ENCODE results near the gene KLHDC4.

The KLHDC4 gene

GRCh38 chr16:87712184-87712762, 53.5 kb downstream of the KLHDC4 start:
- H3K4me3 ChIP-seq (ENCODE audit: low read depth, low read length), result no peak overlapping the region
- TF ChIP-seq CTCF (IDR thresholded peaks at IDR 0.05; ENCODE audit: low read depth, low read length, missing control alignments), result no peak
- DNase-seq (ENCODE audit: low read depth), result no peak

DNA sequence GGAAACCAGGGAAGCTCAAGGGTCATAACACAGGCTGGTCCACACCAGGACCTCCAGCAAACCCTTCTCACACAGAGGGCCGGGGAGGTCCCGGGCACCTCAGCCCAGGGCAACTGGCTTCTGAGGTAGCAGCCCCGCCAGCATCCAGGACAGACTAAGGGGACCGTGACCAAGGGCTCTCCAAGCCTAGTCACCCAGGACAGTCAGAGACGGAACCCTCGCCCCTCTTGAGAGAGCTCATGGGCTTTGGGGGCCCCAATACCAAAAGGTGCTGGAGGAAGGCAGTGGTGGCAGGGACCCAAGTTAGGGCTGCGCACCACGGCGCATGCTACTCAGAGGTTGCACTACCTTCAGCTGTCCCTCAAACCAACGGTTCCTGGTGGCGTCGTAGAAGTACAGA, 54.9 kb downstream of the KLHDC4 start:
- DNase-seq (ENCODE audit: low read depth), result no peak
- no peak overlapping the region for H3K4me3 ChIP-seq (ENCODE audit: low read depth, low read length)
- no peak for TF ChIP-seq CTCF (IDR thresholded peaks at IDR 0.05; ENCODE audit: low read depth, low read length, missing control alignments)

DNA sequence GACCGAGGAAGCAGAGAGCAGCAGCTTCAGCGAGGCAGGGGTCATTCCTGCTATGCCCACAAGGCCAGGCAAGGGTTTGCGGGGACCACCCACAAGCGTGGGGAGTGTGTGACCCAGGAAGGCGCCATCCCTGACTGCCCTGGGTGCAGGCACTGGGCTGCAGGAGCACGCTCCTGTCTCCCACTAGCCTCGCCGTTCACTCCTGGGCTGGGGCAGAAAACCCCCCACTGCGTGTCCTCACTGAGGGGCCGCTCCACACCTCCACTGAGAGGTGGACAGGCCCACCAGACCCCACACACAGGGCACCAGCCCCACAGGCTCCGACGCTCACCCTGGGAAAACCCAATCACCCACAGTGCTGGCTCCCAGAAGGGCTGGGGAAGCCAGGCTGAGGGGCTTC, 56.1 kb downstream of the KLHDC4 start:
- no peak for TF ChIP-seq CTCF (IDR thresholded peaks at IDR 0.05; ENCODE audit: low read depth, low read length, missing control alignments)
- no peak for DNase-seq (ENCODE audit: low read depth)
- no peak overlapping the region for H3K4me3 ChIP-seq (ENCODE audit: low read depth, low read length)

- no peak for TF ChIP-seq CTCF (IDR thresholded peaks at IDR 0.05; ENCODE audit: low read depth, low read length, missing control alignments)
- H3K4me3 ChIP-seq (ENCODE audit: low read depth, low read length), result no peak overlapping the region
- no peak for DNase-seq (ENCODE audit: low read depth)
Observed at GRCh38 chr16:87708881-87709638, 56.7 kb downstream of the KLHDC4 start.

DNA sequence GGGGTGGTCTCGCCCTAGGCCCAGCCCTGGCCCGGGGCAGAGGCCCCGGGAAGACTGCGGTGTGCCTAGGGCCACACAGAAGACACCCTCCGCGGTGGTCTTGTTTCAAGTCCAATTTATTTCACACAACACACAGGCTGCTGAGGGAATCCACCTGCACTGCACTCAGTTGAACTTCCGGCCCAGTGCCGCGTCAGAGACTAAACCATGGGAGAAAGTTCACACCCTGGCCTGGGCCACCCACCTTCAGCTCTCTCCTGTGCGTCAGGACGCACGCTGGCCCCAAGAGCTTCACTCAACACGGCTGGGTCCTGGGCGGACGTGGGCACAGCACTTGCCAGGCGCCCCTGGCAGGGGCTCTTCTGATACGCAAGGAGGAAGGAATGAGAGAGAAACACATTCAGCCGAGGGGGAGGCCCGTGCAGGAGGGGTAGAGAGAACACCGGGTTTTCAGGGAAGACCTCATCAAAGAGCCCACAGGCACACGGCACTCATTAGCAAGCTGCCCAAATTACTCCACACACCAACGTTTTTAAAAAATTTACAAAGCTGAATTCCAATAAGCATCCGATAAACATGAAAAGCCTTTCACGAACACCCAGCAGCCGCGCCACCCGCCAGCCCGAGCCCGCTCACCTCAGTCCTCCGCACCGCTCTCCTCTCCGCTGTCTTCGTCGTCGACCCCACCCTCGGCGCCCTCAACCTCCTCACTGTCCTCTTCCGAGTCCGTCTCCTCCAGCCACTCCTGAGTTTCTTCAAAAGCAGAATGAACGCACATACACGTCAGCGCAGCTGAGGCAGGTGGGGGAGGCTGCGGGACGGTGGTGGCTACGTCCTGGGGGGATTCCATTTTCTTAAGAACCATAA, 57.8 kb downstream of the KLHDC4 start:
- no peak for DNase-seq (ENCODE audit: low read depth)
- H3K4me3 ChIP-seq (ENCODE audit: low read depth, low read length), result no peak overlapping the region
- TF ChIP-seq CTCF (IDR thresholded peaks at IDR 0.05; ENCODE audit: low read depth, low read length, missing control alignments), result no peak

GRCh38 chr16:87707097-87707496, 58.7 kb downstream of the KLHDC4 start:
- no peak for TF ChIP-seq CTCF (IDR thresholded peaks at IDR 0.05; ENCODE audit: low read depth, low read length, missing control alignments)
- no peak for DNase-seq (ENCODE audit: low read depth)
- no peak overlapping the region for H3K4me3 ChIP-seq (ENCODE audit: low read depth, low read length)
